Measurements from ENCODE around the gene RPIA.
A peak's percentile ranks its signal among the peaks of the same experiment; 100 is the strongest.

The RPIA gene

DNA sequence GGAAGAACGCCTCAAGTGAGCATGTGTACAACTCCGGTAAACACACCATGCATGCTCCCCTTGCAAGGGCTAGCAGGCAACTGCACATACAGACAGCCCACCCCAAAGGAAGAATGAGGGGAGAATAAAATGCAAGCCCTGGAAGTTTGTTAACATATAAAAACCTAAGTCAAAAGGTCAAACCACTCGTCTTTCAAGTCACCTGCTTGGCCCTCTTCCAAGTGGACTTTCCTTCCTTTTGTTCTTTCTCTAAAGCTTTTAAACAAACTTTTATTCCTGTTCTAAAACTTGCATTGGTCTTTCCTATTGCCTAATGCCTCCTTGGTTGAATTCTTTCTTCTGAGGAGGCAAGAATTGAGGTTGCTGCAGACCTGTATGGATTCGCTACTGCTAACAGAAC is 5.2 kb upstream of the RPIA start:
- no peaks in the 10 kb centered on the region for H3K36me3 ChIP-seq (ENCODE audit: control insufficient read depth, insufficient read depth, low read length)
- no peak overlapping the region for H3K9ac ChIP-seq (ENCODE audit: low read depth, low read length)
- H3K9me3 ChIP-seq (ENCODE audit: control insufficient read depth, insufficient read depth, low read length) = peaks cover 73% of the 10 kb centered on the region
- H3K27ac ChIP-seq (ENCODE audit: low read depth, low read length) = no peak overlapping the region
- no peaks in the 10 kb centered on the region for H3K4me1 ChIP-seq (ENCODE audit: control insufficient read depth, insufficient read depth, low read length)
- no peaks in the 10 kb centered on the region for H3K27me3 ChIP-seq (ENCODE audit: control insufficient read depth, insufficient read depth, low read length)
- H3K4me3 ChIP-seq (ENCODE audit: low read depth, low read length) = no peak overlapping the region

DNA sequence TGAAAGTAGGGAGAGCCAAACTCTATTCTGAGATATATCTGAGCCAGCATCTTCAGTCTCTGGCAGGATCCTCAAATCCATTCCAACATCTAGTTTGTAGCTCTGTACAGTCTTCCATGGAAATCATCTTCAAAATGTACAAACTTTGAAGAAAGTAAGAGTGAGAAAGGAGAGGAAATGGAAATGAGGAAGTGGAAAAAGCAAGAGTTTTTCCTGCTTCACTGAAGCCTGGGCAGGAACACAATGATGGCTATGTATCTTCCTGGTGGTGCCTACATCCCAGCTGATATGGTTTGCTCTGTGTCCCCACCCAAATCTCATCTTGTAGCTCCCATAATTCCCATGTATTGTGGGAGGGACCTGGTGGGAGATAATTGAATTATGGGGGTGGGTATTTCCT is 4.1 kb upstream of the RPIA start:
- peaks cover 65% of the 10 kb centered on the region for H3K9me3 ChIP-seq (ENCODE audit: control insufficient read depth, insufficient read depth, low read length)

DNA sequence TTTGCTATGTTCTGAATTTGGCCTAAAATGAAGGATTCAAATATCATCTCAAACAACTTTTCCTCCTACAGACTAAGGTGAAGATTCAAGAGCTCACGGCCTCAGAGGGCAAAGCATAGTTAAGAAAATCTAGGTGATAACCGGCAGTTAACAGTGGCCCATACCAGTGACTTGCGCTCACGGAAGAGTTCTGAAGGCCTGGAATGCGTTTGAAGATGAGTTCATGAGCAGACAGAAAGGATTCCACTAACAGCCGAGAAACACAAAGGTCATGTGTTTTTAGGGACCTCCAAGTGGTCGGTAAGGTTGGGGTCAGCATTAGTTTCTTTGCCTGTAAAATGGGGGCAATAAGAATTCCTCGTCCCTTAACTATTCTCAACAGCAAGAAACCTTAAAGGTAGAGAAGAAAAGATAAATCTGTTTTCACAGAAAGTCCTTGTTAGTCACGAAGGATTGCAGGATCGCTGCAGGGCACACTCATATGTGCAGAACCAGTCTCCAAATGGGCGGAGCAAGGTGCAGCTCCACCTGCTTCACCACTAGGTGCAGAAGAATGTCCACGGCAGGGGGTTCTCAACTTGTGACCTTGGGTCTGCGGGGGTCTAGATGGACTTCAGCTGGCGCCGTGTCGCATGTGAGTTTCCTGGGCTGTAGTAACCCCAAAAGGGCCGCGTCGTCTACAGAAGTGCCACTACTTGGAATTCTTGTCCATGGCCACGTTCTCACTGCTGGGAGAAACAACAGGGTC is 708 bp upstream of the RPIA start:
- H3K36me3 ChIP-seq (ENCODE audit: control insufficient read depth, insufficient read depth, low read length) = no peaks in the 10 kb centered on the region
- H3K27ac ChIP-seq (ENCODE audit: low read depth, low read length) = peak overlapping the region; percentile 80
- H3K9ac ChIP-seq (ENCODE audit: low read depth, low read length) = peak overlapping the region; percentile 73
- no peaks in the 10 kb centered on the region for H3K4me1 ChIP-seq (ENCODE audit: control insufficient read depth, insufficient read depth, low read length)
- peaks cover 31% of the 10 kb centered on the region for H3K9me3 ChIP-seq (ENCODE audit: control insufficient read depth, insufficient read depth, low read length)
- H3K4me3 ChIP-seq (ENCODE audit: low read depth, low read length) = peak overlapping the region; percentile 92
- H3K27me3 ChIP-seq (ENCODE audit: control insufficient read depth, insufficient read depth, low read length) = peaks cover 8% of the 10 kb centered on the region; the same call in 1 of the 2 replicates

More for the DNA sequence above, 4.1 kb upstream of the RPIA start:
- Histone ChIP-seq H3K4me3 (ENCODE audit: low read depth, low read length) (no peak overlapping the region), H3K36me3 (ENCODE audit: control insufficient read depth, insufficient read depth, low read length) (no peaks in the 10 kb centered on the region), H3K9ac (ENCODE audit: low read depth, low read length) (no peak overlapping the region), H3K27ac (ENCODE audit: low read depth, low read length) (no peak overlapping the region), H3K4me1 (ENCODE audit: control insufficient read depth, insufficient read depth, low read length) (no peaks in the 10 kb centered on the region), H3K27me3 (ENCODE audit: control insufficient read depth, insufficient read depth, low read length) (peaks cover 4% of the 10 kb centered on the region; the same call in 1 of the 2 replicates)

DNA sequence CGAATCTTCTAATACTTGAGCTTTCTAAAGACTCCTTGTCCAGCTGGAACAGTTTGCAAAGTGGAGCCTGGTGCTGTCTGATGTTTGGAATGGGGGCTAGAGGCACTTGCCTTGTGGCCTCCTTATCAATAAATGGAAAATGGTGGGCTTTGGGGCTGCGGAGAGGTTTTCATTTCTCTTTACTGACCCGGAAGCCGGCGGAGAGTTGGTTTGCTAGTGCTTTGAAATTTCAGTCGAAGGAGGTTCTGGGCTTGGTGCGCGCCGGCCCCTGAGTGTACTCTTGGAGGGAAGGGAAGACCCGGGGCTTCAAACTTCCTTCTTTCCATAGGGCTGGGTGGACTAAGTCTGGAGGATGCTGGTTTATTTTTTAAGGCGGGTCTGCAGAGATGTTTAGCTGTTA is 714 bp downstream of the RPIA start:
- no peaks in the 10 kb centered on the region for H3K36me3 ChIP-seq (ENCODE audit: control insufficient read depth, insufficient read depth, low read length)
- peaks cover 4% of the 10 kb centered on the region; the same call in 1 of the 2 replicates for H3K4me1 ChIP-seq (ENCODE audit: control insufficient read depth, insufficient read depth, low read length)
- no peak overlapping the region for H3K27ac ChIP-seq (ENCODE audit: low read depth, low read length)
- H3K9ac ChIP-seq (ENCODE audit: low read depth, low read length) = peak overlapping the region; percentile 38
- peaks cover 8% of the 10 kb centered on the region; the same call in 1 of the 2 replicates for H3K27me3 ChIP-seq (ENCODE audit: control insufficient read depth, insufficient read depth, low read length)
- H3K4me3 ChIP-seq (ENCODE audit: low read depth, low read length) = peak overlapping the region; percentile 92
- H3K9me3 ChIP-seq (ENCODE audit: control insufficient read depth, insufficient read depth, low read length) = peaks cover 19% of the 10 kb centered on the region

DNA sequence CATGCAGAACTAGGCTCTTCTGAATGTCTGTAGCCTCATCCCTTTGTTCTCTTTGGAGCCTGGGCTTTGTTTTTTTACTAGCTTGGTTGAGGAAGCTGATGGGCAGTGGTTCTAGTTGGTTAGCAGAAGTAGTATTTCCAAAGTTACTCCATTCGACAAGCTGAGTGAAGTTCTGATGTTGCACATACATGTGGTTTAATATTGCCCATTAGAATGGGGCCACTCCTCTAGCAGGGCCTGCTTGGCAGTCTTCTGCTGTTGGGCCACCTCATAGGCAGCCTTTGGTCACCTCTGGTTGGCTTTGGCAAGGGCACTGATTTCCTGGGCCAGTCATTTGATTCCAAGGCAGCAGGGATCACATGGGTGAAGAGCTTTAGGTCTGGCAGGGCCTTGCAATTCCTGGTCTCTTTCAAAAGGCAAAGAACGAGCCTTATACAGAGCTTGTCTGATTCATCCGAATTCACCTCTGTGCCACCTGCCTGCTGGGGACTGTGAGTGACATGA is 2.5 kb downstream of the RPIA start:
- no peak overlapping the region for H3K27ac ChIP-seq (ENCODE audit: low read depth, low read length)
- peaks cover 21% of the 10 kb centered on the region for H3K4me1 ChIP-seq (ENCODE audit: control insufficient read depth, insufficient read depth, low read length)
- no peak overlapping the region for H3K4me3 ChIP-seq (ENCODE audit: low read depth, low read length)
- H3K27me3 ChIP-seq (ENCODE audit: control insufficient read depth, insufficient read depth, low read length) = peaks cover 8% of the 10 kb centered on the region; the same call in 1 of the 2 replicates
- no peaks in the 10 kb centered on the region for H3K36me3 ChIP-seq (ENCODE audit: control insufficient read depth, insufficient read depth, low read length)
- peaks cover 16% of the 10 kb centered on the region for H3K9me3 ChIP-seq (ENCODE audit: control insufficient read depth, insufficient read depth, low read length)
- no peak overlapping the region for H3K9ac ChIP-seq (ENCODE audit: low read depth, low read length)

DNA sequence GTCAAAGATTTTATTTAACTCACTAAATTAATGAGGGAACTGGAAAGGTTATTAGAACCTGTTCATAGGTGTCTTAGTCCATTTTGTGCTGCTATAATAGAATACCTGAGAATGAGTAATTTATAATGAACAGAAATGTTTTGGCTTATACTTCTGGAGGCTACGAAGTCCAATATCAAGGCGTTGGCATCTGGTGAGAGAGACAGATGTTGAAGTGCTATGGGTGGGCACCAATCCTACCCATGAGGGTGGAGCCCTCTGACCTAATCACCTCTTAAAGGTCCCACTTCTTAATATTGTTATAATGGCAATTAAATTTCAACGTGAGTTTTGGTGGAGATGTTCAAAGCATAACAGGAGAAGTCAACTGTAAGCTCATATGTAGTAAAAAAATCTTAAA is 5.1 kb downstream of the RPIA start:
- Histone ChIP-seq H3K27ac (ENCODE audit: low read depth, low read length) (no peak overlapping the region), H3K36me3 (ENCODE audit: control insufficient read depth, insufficient read depth, low read length) (peaks cover 9% of the 10 kb centered on the region), H3K4me1 (ENCODE audit: control insufficient read depth, insufficient read depth, low read length) (peaks cover 22% of the 10 kb centered on the region), H3K9ac (ENCODE audit: low read depth, low read length) (no peak overlapping the region), H3K9me3 (ENCODE audit: control insufficient read depth, insufficient read depth, low read length) (no peaks in the 10 kb centered on the region), H3K4me3 (ENCODE audit: low read depth, low read length) (no peak overlapping the region), H3K27me3 (ENCODE audit: control insufficient read depth, insufficient read depth, low read length) (peaks cover 8% of the 10 kb centered on the region; the same call in 1 of the 2 replicates)

DNA sequence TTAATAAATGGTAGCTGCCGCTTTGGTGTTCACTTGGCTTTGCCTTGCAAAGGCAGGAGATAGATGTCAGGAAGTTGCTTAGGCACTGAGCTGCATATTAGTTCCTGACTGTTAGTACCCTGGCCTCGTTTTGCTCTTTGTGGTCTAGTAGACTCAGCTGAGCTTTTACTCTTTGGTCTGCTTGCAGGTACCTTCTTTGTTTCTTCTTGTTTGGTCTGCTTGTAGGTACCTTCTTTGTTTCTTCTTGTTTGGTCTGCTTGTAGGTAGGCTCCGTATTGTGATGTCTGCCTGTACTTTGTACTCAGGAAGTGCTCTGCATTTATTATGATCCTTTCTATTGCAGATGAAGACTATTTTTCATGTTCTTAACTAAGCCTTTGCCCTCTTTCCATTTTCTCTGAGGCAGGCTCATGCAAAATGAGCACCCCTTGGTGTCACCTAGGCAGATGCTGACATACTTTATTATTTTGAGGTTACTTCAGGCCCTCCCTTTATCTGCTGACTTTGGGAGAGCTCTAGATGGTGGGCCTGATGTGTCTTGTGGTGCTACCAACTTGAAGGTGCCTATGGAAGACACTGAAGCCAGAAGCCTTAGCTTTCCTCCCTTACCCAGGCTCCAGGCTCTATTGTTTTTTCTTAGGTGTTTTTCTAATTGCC is 6.0 kb downstream of the RPIA start:
- no peak overlapping the region for H3K9ac ChIP-seq (ENCODE audit: low read depth, low read length)
- peaks cover 14% of the 10 kb centered on the region for H3K36me3 ChIP-seq (ENCODE audit: control insufficient read depth, insufficient read depth, low read length)
- peaks cover 25% of the 10 kb centered on the region for H3K4me1 ChIP-seq (ENCODE audit: control insufficient read depth, insufficient read depth, low read length)
- H3K9me3 ChIP-seq (ENCODE audit: control insufficient read depth, insufficient read depth, low read length) = no peaks in the 10 kb centered on the region
- no peak overlapping the region for H3K4me3 ChIP-seq (ENCODE audit: low read depth, low read length)
- H3K27ac ChIP-seq (ENCODE audit: low read depth, low read length) = no peak overlapping the region
- peaks cover 3% of the 10 kb centered on the region; the same call in 1 of the 2 replicates for H3K27me3 ChIP-seq (ENCODE audit: control insufficient read depth, insufficient read depth, low read length)

DNA sequence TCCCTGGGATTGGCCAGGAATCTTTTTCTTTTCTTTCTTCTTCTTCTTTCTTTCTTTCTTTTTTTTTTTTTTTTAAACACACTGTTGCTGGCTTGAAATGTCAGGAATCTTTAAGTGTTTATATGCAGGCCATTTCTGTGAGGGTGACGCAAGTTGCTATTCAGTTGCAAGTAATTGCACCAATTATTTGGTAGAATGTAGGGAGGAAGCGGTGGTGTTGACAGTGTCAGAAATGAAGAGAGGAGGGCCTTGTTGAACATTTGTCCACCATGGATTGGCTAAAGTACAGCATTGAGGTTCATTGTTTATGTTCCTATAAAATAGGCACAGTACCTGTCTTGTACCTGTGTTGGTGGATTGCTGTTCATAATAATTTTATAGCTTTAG is 6.5 kb downstream of the RPIA start:
- no peaks in the 10 kb centered on the region for H3K27me3 ChIP-seq (ENCODE audit: control insufficient read depth, insufficient read depth, low read length)
- H3K27ac ChIP-seq (ENCODE audit: low read depth, low read length) = no peak overlapping the region
- H3K36me3 ChIP-seq (ENCODE audit: control insufficient read depth, insufficient read depth, low read length) = peaks cover 19% of the 10 kb centered on the region
- H3K9me3 ChIP-seq (ENCODE audit: control insufficient read depth, insufficient read depth, low read length) = no peaks in the 10 kb centered on the region
- no peak overlapping the region for H3K9ac ChIP-seq (ENCODE audit: low read depth, low read length)
- no peak overlapping the region for H3K4me3 ChIP-seq (ENCODE audit: low read depth, low read length)
- peaks cover 25% of the 10 kb centered on the region for H3K4me1 ChIP-seq (ENCODE audit: control insufficient read depth, insufficient read depth, low read length)

DNA sequence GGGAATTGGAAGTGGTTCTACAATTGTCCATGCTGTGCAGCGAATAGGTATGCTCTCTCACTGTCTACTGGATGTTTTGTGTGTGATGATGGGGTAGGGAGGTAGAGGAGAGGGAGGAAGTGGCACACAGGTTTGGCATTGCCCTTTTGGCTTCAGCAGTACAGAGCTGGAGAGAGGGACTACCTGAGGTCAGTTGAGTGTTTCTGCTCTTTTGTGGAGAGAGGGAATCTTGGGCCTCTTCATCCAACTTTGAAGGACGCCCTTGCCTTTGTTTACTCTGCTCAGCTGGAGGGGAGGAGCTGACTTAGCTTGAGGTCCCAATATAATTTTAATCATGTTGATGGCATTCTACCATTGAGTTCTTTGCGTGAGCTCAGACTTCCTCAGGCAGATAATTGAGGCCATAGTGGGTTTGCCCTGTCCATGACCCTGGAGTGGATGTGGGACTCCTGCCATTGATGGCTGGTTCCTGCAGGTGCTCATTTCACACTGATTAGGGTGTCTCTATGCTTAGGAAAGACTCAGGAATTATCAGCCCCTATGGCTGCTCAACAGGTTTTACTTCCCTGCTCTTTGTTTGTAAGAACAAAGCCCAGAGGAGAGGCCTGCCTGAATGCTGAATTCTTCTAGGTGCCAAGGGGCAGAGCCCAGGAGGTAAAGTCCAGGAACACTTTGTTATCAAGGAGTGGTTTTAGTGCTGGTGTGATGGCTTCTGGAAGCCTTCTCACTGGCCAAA is 7.2 kb downstream of the RPIA start:
- Histone ChIP-seq H3K36me3 (ENCODE audit: control insufficient read depth, insufficient read depth, low read length) (peaks cover 20% of the 10 kb centered on the region), H3K4me1 (ENCODE audit: control insufficient read depth, insufficient read depth, low read length) (peaks cover 25% of the 10 kb centered on the region), H3K27me3 (ENCODE audit: control insufficient read depth, insufficient read depth, low read length) (no peaks in the 10 kb centered on the region), H3K9me3 (ENCODE audit: control insufficient read depth, insufficient read depth, low read length) (no peaks in the 10 kb centered on the region), H3K27ac (ENCODE audit: low read depth, low read length) (peak overlapping the region; percentile 4), H3K9ac (ENCODE audit: low read depth, low read length) (no peak overlapping the region), H3K4me3 (ENCODE audit: low read depth, low read length) (no peak overlapping the region)

DNA sequence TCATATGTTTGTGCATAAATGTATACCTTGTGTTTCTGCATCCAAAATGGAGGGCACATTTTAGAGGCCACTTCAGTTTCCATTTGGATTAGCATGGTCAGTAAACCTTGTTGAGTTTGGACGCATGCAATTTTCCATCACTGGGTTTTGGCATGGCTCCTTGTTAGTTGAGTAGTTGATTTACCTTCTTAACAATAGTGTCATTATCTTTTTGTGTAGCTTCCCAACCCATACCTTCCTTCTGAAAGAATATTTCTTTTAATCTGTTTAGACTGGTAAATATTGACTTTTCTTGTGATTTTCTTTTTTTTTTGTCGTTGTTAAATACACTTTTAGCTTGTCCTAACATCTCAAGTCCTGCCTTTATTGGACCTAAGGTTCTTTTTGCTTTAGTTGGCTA is 15.5 kb downstream of the RPIA start:
- Histone ChIP-seq H3K9me3 (ENCODE audit: control insufficient read depth, insufficient read depth, low read length) (peaks cover 5% of the 10 kb centered on the region; the same call in 1 of the 2 replicates), H3K27me3 (ENCODE audit: control insufficient read depth, insufficient read depth, low read length) (no peaks in the 10 kb centered on the region), H3K36me3 (ENCODE audit: control insufficient read depth, insufficient read depth, low read length) (peaks cover 20% of the 10 kb centered on the region), H3K9ac (ENCODE audit: low read depth, low read length) (no peak overlapping the region), H3K4me1 (ENCODE audit: control insufficient read depth, insufficient read depth, low read length) (0 out of 2 replicates have a peak, but pooled peaks cover under 1% of the 10 kb centered on the region), H3K4me3 (ENCODE audit: low read depth, low read length) (no peak overlapping the region), H3K27ac (ENCODE audit: low read depth, low read length) (no peak overlapping the region)
